SK-N-SH (cell line): ENCODE results near the gene NKG7. TPM values are rescaled to one million over a fixed set of nuclear protein-coding genes. Genes with fewer than 3 reads are reported as not detected.

Experiments used
- CTCF ChIA-PET: fragments of 300-600, 350-600 bp; formaldehyde crosslinking; extraction: SDS; loops from one replicate; lab custom pipeline; 2021; lab: Yijun Ruan, JAX
- POLR2A ChIA-PET: fragments of 350-600 bp; sonication (Branson Sonifier 250); formaldehyde crosslinking; extraction: SDS; loops from one replicate; lab custom pipeline; 2020; ENCODE audit warnings: antibody characterized with exemption, inconsistent platforms; lab: Yijun Ruan, JAX
- DNase-seq: peaks from one replicate; pipeline ENCODE4 v3.0.0; 2012
- H2AFZ ChIP-seq: fragments of 200-600 bp; sonication (generic); 2 replicates; pipeline ENCODE4 v1.8.1; 2016; ENCODE audit warnings: antibody characterized with exemption, mild to moderate bottlenecking, low read depth
- H3F3A ChIP-seq: fragments of 200-600 bp; sonication (generic); replicated peaks from 2 replicates; pipeline ENCODE3; 2016; ENCODE audit warnings: antibody characterized with exemption, mild to moderate bottlenecking; ENCODE audit not compliant: insufficient read depth
- H3K27ac ChIP-seq, 2 experiments: fragments of 200-500 bp in 1 of 2; fragments of 200-600 bp in 1 of 2; sonication (Bioruptor generic) in 1 of 2; sonication (generic), shearing (Covaris generic) in 1 of 2; 2 replicates each; pipeline versions ENCODE4 v1.5.1 to v1.6.1; 2014 to 2016; ENCODE audit warnings: low read depth in 2 of 2, inconsistent platforms in 1 of 2, low read length in 1 of 2, mild to moderate bottlenecking in 1 of 2, mixed read lengths in 1 of 2
- H3K27me3 ChIP-seq: fragments of 200-600 bp; sonication (generic), shearing (Covaris generic); 2 replicates; pipeline ENCODE4 v1.6.1; 2016; ENCODE audit warnings: mixed run types; ENCODE audit not compliant: insufficient read depth
- H3K36me3 ChIP-seq, 2 experiments: fragments of 200-500 bp in 1 of 2; fragments of 200-600 bp in 1 of 2; sonication (Bioruptor generic) in 1 of 2; sonication (generic) in 1 of 2; replicated peaks in 1 of 2; 2 replicates each; pipeline versions ENCODE3 to v1.5.1; 2014 to 2016; ENCODE audit warnings: low read length in 1 of 2, mild to moderate bottlenecking in 1 of 2; ENCODE audit not compliant: insufficient read depth in 2 of 2, control insufficient read depth in 1 of 2
- H3K4me1 ChIP-seq, 2 experiments: fragments of 200-500 bp in 1 of 2; fragments of 200-600 bp in 1 of 2; sonication (Bioruptor generic) in 1 of 2; sonication (generic), shearing (Covaris generic) in 1 of 2; 2 replicates each; pipeline versions ENCODE4 v1.5.1 to v1.6.1; 2014 to 2016; ENCODE audit warnings: low read depth in 1 of 2, low read length in 1 of 2, mixed run types in 1 of 2; ENCODE audit not compliant: insufficient read depth in 2 of 2, control insufficient read depth in 1 of 2
- H3K4me2 ChIP-seq: fragments of 200-600 bp; sonication (generic), shearing (Covaris generic); 2 replicates; pipeline ENCODE4 v1.6.1; 2017; ENCODE audit warnings: mixed run types
- H3K4me3 ChIP-seq, 2 experiments: fragments of 200-500 bp in 1 of 2; fragments of 200-600 bp in 1 of 2; sonication (Bioruptor generic) in 1 of 2; sonication (generic), shearing (Covaris generic) in 1 of 2; 2 replicates each; pipeline versions ENCODE4 v1.5.1 to v1.8.1; 2014 to 2016; ENCODE audit warnings: low read depth in 2 of 2, inconsistent platforms in 1 of 2, low read length in 1 of 2, mild to moderate bottlenecking in 1 of 2, mixed read lengths in 1 of 2, moderate library complexity in 1 of 2
- H3K79me2 ChIP-seq: fragments of 200-600 bp; sonication (generic); 2 replicates; pipeline ENCODE4 v1.8.1; 2017; ENCODE audit warnings: mild to moderate bottlenecking; ENCODE audit not compliant: insufficient read depth
- H3K9ac ChIP-seq: fragments of 200-600 bp; sonication (generic); 2 replicates; pipeline ENCODE4 v1.6.1; 2017; ENCODE audit warnings: mixed run types
- H3K9me2 ChIP-seq: fragments of 200-600 bp; sonication (generic); 2 replicates; pipeline ENCODE4 v1.6.1; 2017; ENCODE audit warnings: mixed run types
- H3K9me3 ChIP-seq: fragments of 200-600 bp; sonication (generic); 2 replicates; pipeline ENCODE4 v1.6.1; 2017; ENCODE audit warnings: mixed run types, mild to moderate bottlenecking, moderate library complexity
- H4K20me1 ChIP-seq: fragments of 200-600 bp; sonication (generic); 2 replicates; pipeline ENCODE4 v1.6.1; 2017; ENCODE audit warnings: mild to moderate bottlenecking, mixed run types; ENCODE audit not compliant: insufficient read depth
- EZH2phosphoT487 ChIP-seq: fragments of 200-600 bp; sonication (generic); IDR thresholded peaks from 2 replicates; pipeline ENCODE4 v1.6.1; 2017; ENCODE audit warnings: low read depth, mixed run types, mild to moderate bottlenecking, antibody characterized with exemption, moderate library complexity, borderline replicate concordance
- FOSL2 ChIP-seq: IDR thresholded peaks from 2 replicates; pipeline ENCODE4 v1.4.0; 2012; ENCODE audit warnings: low read depth, mild to moderate bottlenecking, moderate library complexity, borderline replicate concordance
- FOXJ3 ChIP-seq: sonication (generic); formaldehyde crosslinking; IDR thresholded peaks from 2 replicates; pipeline ENCODE4 v1.5.1; 2020; ENCODE audit warnings: mild to moderate bottlenecking, missing genetic modification reagents
- FOXM1 ChIP-seq: IDR thresholded peaks from 2 replicates; pipeline ENCODE4 v1.4.0; 2012; ENCODE audit warnings: low read depth, mild to moderate bottlenecking
- GABPA ChIP-seq: IDR thresholded peaks from 2 replicates; pipeline ENCODE4 v1.4.0; 2012; ENCODE audit warnings: low read depth, mild to moderate bottlenecking
- NFIC ChIP-seq: IDR thresholded peaks from 2 replicates; pipeline ENCODE4 v1.4.0; 2012; ENCODE audit warnings: borderline replicate concordance
- POLR2AphosphoS5 ChIP-seq: IDR thresholded peaks from 2 replicates; pipeline ENCODE4 v1.6.1; 2012; ENCODE audit warnings: low read depth, low read length
- RAD21 ChIP-seq: IDR thresholded peaks from 2 replicates; pipeline ENCODE4 v1.6.1; 2012; ENCODE audit warnings: mild to moderate bottlenecking, low read length
- RCOR1 ChIP-seq: fragments of 150-350 bp; IDR thresholded peaks from 2 replicates; pipeline ENCODE4 v1.6.1; 2017; ENCODE audit warnings: antibody characterized with exemption, low read length
- REST ChIP-seq: IDR thresholded peaks from 2 replicates; pipeline ENCODE4 v1.6.1; 2012; ENCODE audit warnings: mild to moderate bottlenecking, low read depth, low read length, moderate library complexity
- RFX5 ChIP-seq: IDR thresholded peaks from 2 replicates; pipeline ENCODE4 v1.6.1; 2012; ENCODE audit warnings: mild to moderate bottlenecking, improper control_type of control experiment, low read length
- RXRA ChIP-seq: IDR thresholded peaks from 2 replicates; pipeline ENCODE4 v1.4.0; 2012; ENCODE audit warnings: low read depth, mild to moderate bottlenecking, borderline replicate concordance
- SIN3A ChIP-seq: IDR thresholded peaks from 2 replicates; pipeline ENCODE4 v1.6.1; 2012; ENCODE audit warnings: low read depth, mild to moderate bottlenecking, low read length, moderate library complexity, borderline replicate concordance
- SMC3 ChIP-seq: IDR thresholded peaks from 2 replicates; pipeline ENCODE4 v1.6.1; 2012; ENCODE audit warnings: low read depth, low read length, improper control_type of control experiment
- TCF12 ChIP-seq: IDR thresholded peaks from 2 replicates; pipeline ENCODE4 v1.4.0; 2012
- USF2 ChIP-seq: fragments of 150-350 bp; IDR thresholded peaks from 2 replicates; pipeline ENCODE4 v1.6.1; 2017; ENCODE audit warnings: antibody characterized with exemption, low read length, low read depth, borderline replicate concordance
- YY1 ChIP-seq: IDR thresholded peaks from 2 replicates; pipeline ENCODE4 v1.4.0; 2012; ENCODE audit warnings: low read depth, mild to moderate bottlenecking
- ZBTB33 ChIP-seq: IDR thresholded peaks from 2 replicates; pipeline ENCODE4 v1.4.0; 2012; ENCODE audit warnings: low read depth, borderline replicate concordance
- WGBS: methylation state at CpG from one replicate; pipeline ENCODE4 v1.1.6; 2017; ENCODE audit warnings: low lambda C conversion rate; 5-methylcytosine and 5-hydroxymethylcytosine counted together
- polyA plus RNA-seq, 3 experiments: library from polyadenylated mRNA; depleted of rRNA; stranded (reverse); fragments of >200 nt; gene quantifications; 2 replicates each; pipeline ENCODE4 v1.2.3, GENCODE V29; 2012

The NKG7 gene
- polyA plus RNA-seq, 1 of the 3 experiments (the other 2 are of a cell fraction), result not detected

- Histone ChIP-seq H3K9ac (no peak overlapping the region), H3K4me3 (no peak overlapping the region)
- TF ChIP-seq USF2, result no peak
- TF ChIP-seq SIN3A, result no peak
- no peak for TF ChIP-seq RAD21
- TF ChIP-seq SMC3, result no peak
- TF ChIP-seq RFX5, result no peak
- no peak for TF ChIP-seq NFIC
- no peak for TF ChIP-seq EZH2phosphoT487
- TF ChIP-seq RXRA, result no peak
- no peak for TF ChIP-seq POLR2AphosphoS5
- TF ChIP-seq TCF12, result no peak
- no peak for TF ChIP-seq FOXM1
- TF ChIP-seq FOSL2, result no peak
- TF ChIP-seq GABPA, result no peak
- no peak for TF ChIP-seq FOXJ3
- TF ChIP-seq REST, result no peak
- TF ChIP-seq, all 33 proteins: peak for 0
- ChIA-PET POLR2A (interaction anchor here (0.6 kb wide), 1 partner anchor 37 kb away, joined by 4 read pairs; no protein-coding TSS in a partner anchor), CTCF (no interaction called here)
- no peaks in the 10 kb centered on the region for H3K9me2 ChIP-seq
- H4K20me1 ChIP-seq, result no peaks in the 10 kb centered on the region
- DNase-seq, result no peak
- H3K36me3 ChIP-seq, result no peaks in the 10 kb centered on the region
- no peaks in the 10 kb centered on the region for H3K79me2 ChIP-seq
- H2AFZ ChIP-seq, result no peak overlapping the region
- H3K9me3 ChIP-seq, result no peaks in the 10 kb centered on the region
- H3F3A ChIP-seq, result no peaks in the 10 kb centered on the region
- H3K4me1 ChIP-seq, result no peaks in the 10 kb centered on the region
- WGBS, result 77% methylated on average over 4 of the region's 4 CpGs
- no peak overlapping the region for H3K4me2 ChIP-seq
- no peaks in the 10 kb centered on the region for H3K27me3 ChIP-seq
- no peak overlapping the region for H3K27ac ChIP-seq
Measured at GRCh38 chr19:51330366-51330765, 42.1 kb downstream of the NKG7 start.

- H3K9me3 ChIP-seq, result no peaks in the 10 kb centered on the region
- H3K9me2 ChIP-seq, result no peaks in the 10 kb centered on the region
- H3K9ac ChIP-seq, result no peak overlapping the region
- no peak overlapping the region for H3K27ac ChIP-seq
- no peak overlapping the region for H2AFZ ChIP-seq
- H4K20me1 ChIP-seq, result no peaks in the 10 kb centered on the region
- no peaks in the 10 kb centered on the region for H3F3A ChIP-seq
- ChIA-PET CTCF (no interaction called here), POLR2A (no interaction called here)
- no peaks in the 10 kb centered on the region for H3K27me3 ChIP-seq
- 83% methylated on average over 5 of the region's 5 CpGs for WGBS
- no peak overlapping the region for H3K4me2 ChIP-seq
- no peaks in the 10 kb centered on the region for H3K36me3 ChIP-seq
- no peak overlapping the region for H3K4me3 ChIP-seq
- no peaks in the 10 kb centered on the region for H3K79me2 ChIP-seq
- H3K4me1 ChIP-seq, result no peaks in the 10 kb centered on the region
- DNase-seq, result no peak
- no peak for TF ChIP-seq ZBTB33
- TF ChIP-seq RCOR1, result no peak
- no peak for TF ChIP-seq REST
- no peak for TF ChIP-seq YY1
Measured at GRCh38 chr19:51329411-51329810, 43.0 kb downstream of the NKG7 start.
